Right ventricle myocardium inferior (tissue), 1 donor: ENCODE results near the gene ODAD4. TPM values are rescaled to one million over a fixed set of nuclear protein-coding genes. Genes with fewer than 3 reads are reported as not detected.

ENCODE experiments used
- ATAC-seq: fragments of 200-7000 bp; cut with Tn5 transposase; one replicate; pipeline ENCODE4 v1.9.1; 2020; ENCODE audit warnings: mild to moderate bottlenecking, moderate library complexity
- DNase-seq: peaks from one replicate; pipeline ENCODE4 v3.0.0; 2021; ENCODE audit errors: missing footprints
- intact Hi-C: fragments of 100-400 bp; cut with DNase I; formaldehyde crosslinking; loops from one replicate; pipeline ENCODE4 v1.11.0; 2022
- long read RNA-seq: library from polyadenylated mRNA; unstranded; transcript quantifications from one replicate; pipeline ENCODE4 v2.0.0, GENCODE V29; 2021
- total RNA-seq: library from RNA; stranded (reverse); fragmentation: NEBNext Ultra II Directional; extraction: Animal tissue kit (Norgen Biotek cat#: 25700); gene quantifications from one replicate; pipeline ENCODE4 v1.2.1, GENCODE V29; 2021
- donor health status: DM: no; HTN: yes; CAD: no; lungs with severe emphysema.

ODAD4 gene, protein sequence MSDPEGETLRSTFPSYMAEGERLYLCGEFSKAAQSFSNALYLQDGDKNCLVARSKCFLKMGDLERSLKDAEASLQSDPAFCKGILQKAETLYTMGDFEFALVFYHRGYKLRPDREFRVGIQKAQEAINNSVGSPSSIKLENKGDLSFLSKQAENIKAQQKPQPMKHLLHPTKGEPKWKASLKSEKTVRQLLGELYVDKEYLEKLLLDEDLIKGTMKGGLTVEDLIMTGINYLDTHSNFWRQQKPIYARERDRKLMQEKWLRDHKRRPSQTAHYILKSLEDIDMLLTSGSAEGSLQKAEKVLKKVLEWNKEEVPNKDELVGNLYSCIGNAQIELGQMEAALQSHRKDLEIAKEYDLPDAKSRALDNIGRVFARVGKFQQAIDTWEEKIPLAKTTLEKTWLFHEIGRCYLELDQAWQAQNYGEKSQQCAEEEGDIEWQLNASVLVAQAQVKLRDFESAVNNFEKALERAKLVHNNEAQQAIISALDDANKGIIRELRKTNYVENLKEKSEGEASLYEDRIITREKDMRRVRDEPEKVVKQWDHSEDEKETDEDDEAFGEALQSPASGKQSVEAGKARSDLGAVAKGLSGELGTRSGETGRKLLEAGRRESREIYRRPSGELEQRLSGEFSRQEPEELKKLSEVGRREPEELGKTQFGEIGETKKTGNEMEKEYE
- 0.76 TPM for total RNA-seq
- long read RNA-seq, result 0 reads

DNA sequence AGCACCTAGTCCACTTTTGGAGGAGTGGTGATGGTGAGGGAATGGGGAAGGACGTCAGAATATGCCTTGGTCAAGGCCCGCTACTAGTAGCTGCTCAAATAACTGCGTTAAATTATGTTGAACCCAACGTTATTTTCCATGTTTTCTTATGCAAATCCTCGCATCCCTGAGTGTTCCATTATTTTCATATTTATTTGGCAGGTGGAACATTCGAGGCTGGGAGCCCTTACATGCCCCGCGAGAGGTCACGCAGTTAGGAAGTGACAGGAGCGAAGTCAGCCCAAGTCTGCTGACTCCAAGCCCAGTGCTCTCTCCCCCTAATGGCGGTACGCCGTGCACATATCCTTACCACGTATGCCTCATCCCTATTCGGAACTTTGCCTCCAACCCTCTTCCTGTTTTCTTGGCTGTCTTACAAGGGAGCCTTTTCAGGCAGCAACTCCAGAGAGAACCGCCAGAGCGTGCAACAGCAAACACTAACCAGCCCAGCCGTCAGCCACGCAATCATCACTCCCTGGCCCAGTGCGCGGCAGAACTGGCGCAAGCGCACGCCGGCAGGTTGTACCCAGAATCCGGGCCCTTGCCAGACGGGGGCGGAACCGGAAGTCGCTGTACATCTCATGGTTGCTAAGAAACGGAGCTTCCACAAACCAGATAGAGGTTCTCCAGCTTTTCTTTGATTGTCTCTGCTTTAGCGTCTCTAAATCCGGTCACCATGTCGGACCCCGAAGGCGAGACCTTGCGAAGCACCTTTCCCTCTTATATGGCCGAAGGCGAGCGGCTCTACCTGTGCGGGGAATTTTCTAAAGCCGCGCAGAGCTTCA, at the start of gene ODAD4:
TSS of gene ODAD4 (plus strand) at position 609 of the 824 bp plus-strand sequence. CDS start at position 716, 107 bp downstream.
- intact Hi-C loops, result no loop called here

DNA sequence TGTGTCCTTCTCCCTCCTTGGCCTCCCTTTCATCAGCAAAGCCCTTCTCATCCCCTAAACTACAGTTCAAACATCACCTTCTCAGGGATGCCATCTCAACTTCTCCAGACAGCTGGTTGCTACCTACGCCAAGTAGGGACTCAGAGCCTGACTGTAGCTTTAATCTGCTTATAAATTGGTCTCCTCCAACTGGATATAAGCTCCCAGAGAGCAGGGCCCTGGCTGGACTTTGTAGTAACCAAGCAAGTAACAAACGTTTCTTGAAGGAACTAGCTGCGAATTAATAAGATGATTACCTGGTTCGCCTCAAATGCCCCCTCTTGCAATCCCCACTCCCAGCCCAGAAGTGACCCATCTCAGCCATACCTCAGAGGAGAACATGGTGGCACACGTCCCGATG, 47.7 kb upstream of the ODAD4 start:
- no peak for ATAC-seq
- no peak for DNase-seq
- intact Hi-C loops, result no loop called here

More for the DNA sequence above, at the start of gene ODAD4:
- peak; percentile 99 for ATAC-seq
- peak; percentile 99 for DNase-seq

DNA sequence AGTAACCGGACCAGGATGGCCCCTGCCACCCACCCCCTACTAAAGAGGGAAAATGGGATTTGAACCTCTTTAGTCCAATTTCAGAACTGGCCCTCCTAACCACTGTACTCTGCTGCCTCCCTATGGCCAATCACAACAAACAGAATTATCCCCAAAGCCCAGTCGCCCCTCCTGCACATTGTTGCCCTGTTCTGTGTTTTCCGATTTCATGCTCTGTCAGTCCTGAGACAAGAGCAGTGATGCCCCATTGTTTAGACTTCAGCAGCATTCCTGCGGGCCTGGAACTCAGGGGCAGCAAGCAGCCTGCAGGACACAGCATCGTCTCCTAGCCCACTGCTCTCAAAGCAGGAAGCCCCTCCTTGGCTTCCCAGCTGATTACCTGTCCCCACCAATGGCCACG, 44.7 kb upstream of the ODAD4 start:
- no peak for ATAC-seq
- DNase-seq, result no peak
- intact Hi-C loops, result loop anchor here (5.0 kb wide), 1 partner anchor 148 kb away; no protein-coding TSS in a partner anchor

DNA sequence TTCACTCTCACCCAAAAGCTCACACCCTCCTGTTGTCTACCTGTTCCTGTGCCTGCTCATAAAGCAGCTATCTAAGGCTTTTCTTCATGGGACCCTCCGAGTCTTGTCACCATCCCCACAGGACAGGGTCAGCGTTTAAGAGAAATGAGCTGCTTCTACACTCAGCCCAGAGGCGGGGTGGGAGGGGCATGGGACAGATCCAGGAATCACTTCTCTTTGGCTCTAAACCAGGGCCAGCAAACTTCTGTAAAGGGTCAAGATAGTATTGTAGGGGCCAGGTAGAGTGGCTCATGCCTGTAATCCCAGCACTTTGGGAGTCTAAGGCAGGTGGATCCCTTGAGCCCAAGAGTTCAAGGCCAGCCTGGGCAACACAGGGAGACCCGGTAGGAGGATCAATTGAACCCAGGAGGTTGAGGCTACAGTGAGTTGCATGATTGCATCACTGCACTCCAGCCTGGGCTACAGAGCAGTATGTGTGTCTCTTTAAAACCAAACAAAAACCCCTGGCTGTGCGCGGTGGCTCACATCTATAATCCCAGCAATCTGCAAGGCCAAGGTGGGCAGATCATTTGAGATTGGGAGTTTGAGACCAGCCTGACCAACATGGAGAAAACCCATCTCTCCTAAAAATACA, 42.0 kb upstream of the ODAD4 start:
- intact Hi-C loops, result loop anchor here (5.0 kb wide), 1 partner anchor 151 kb away; no protein-coding TSS in a partner anchor
- ATAC-seq (no peak), DNase-seq (no peak)

DNA sequence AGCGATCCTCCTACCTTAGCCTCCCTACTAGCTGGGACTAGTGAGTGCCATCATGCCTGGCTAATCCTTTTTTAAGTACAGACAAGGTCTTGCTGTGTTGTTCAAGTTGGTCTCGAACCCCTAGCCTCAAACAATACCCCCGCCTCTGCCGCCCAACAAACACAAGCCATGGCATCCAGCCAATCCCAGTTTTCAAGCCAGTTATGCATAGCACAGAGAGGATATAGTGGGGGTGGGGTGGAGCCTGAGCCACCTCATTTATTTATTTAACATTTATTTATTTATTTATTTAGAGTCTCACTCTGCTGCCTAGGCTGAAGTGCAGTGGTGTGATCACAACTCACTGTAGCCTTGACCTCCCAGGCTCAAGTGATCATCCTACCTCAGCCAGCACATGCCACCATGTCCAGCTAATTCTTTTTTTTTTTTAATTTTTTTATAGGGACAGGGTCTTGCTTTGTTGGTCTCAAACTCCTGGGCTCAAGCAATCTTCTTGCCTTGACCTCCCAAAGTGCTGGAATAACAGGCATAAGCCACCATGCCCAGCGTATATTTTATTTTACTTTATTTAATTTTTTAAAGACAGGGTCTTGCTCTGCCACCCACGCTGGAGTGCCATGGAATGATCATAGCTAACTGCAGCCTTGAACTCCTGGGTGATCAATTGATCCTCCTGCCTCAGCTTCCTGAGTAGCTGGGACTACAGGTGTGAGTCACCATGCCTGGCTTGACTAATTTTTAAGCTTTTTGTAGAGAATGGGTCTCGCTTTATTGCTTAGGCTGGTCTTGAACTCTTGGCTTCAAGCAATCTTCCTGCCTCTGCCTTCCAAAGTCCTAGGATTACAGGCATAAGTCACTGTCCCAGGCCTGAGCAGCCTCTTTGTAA, 39.0 kb upstream of the ODAD4 start:
- ATAC-seq, result no peak
- intact Hi-C loops, result no loop called here
- DNase-seq, result no peak

DNA sequence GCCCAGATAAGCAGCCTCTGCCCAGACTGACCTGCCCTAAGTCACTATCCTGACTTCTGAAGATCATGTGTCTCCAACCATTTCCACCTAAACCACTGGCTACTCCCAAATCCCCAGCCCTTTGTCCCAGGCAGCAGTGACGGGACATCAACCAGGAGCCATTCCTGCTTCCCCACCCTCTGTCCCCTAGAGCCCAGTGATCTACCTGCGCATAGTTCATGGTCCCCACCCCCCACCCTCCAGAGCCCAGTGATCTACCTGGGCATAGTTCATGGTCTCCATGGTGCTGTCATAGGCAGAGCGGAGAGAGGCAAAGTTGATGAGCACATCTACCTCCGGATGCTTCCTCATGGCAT, 38.4 kb upstream of the ODAD4 start:
- ATAC-seq (no peak), DNase-seq (no peak)
- intact Hi-C loops, result no loop called here

DNA sequence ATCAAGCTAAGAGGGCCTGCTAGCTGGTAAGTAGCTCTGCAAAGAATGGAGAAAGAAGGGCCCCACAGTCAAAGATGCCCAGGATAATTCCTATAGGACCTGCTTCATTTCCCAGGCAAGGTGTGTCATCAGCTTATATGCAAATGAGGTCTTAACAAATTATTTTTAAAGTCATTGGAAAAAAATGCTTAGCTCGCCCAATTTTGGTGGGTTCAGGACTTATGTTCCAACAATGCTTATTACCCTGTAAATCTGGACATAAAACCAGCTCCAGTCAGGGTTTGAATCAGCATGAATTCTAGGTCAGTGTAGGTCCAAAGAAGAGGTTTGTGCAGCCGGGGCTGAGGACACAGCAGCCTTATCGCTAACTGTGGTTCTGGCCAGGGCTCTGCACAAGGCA, 37.0 kb upstream of the ODAD4 start:
- ATAC-seq (no peak), DNase-seq (no peak)
- intact Hi-C loops, result no loop called here

DNA sequence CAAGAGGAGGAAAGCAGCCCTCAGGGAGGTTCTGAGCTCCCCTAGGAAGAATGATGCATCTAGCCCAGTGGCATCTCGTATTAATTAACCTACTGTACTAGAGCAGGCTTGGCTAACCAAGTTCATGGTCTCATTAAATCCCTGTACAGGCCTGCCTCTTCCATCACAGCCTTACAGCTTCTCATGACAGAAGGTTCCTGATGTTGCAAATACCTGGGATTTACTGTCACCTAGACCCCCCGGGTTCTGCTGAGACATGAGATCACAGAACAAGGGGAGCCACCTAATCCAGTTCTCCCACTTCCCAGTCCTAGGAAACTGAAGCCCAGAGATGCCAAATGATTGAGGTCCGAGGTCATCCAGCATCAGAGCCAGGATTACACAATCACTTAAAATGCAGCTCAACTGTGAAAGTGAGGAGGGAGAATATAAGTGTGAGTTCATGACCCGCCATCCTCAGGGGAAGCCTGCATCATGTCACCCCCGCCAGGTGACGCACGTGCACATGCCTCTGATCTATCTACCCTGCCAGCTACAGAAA, 35.6 kb upstream of the ODAD4 start:
- DNase-seq (no peak), ATAC-seq (peak; percentile 73)
- intact Hi-C loops, result no loop called here

DNA sequence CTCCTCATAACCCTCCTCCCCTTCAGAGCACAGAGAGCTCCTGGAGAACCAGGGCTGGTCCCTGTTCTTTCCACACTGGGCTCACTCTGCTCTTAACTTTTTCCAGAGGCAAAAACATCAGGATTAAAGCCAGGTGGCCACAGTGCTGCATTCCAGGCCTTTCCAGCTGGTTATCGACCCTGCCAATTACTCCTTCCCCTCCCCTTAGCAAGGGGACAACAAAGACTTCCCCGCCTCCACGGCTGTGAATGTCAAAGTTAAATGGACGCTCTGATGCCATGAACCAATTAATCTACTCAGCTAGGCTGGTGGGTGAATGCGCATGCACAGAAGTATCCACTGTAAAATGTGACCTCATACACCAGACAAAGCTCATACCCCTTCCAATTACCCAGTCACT, 34.8 kb upstream of the ODAD4 start:
- intact Hi-C loops, result no loop called here
- ATAC-seq (peak; percentile 76), DNase-seq (no peak)

DNA sequence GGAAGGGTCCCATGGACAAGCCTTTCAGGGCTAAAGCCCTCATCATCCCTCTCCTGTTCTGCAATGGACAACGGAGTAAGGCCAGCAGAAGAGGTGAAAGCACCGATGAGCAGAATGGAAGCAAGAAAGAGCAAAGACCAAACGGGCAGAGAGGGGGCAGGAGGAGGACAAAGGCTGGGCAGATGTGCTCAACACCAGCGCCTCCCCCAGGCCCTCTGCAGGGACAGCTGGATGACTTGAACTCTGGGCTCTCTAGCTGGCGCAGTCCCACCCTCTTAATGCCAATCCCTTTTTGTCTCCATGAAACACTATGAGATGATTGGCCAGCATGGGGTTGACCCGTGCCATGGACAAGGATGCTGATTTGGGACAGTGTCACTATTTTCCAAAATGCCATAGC, 33.7 kb upstream of the ODAD4 start:
- no peak for ATAC-seq

DNA sequence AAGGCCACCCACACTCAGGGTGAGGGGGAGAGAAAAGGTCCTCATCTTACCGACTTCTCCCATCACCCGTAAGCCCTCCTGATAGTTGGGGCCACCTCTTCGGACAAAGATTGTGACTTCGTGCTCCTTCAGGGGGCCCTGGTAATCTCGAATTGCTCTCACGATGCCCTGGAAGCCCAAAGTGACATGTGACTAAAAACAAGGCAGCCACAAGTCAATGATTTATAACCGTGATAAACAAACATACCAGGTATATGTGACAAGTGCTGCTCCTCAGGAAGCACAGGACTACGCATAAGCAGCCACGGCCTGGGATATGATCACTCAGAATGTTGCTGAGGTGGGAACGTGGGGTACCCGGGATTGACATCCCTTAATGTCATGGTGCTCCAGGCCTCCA, 28.8 kb upstream of the ODAD4 start:
- ATAC-seq, result no peak
- DNase-seq, result no peak
- intact Hi-C loops, result no loop called here

More for the DNA sequence above, 33.7 kb upstream of the ODAD4 start:
- intact Hi-C loops, result no loop called here
- DNase-seq, result no peak

DNA sequence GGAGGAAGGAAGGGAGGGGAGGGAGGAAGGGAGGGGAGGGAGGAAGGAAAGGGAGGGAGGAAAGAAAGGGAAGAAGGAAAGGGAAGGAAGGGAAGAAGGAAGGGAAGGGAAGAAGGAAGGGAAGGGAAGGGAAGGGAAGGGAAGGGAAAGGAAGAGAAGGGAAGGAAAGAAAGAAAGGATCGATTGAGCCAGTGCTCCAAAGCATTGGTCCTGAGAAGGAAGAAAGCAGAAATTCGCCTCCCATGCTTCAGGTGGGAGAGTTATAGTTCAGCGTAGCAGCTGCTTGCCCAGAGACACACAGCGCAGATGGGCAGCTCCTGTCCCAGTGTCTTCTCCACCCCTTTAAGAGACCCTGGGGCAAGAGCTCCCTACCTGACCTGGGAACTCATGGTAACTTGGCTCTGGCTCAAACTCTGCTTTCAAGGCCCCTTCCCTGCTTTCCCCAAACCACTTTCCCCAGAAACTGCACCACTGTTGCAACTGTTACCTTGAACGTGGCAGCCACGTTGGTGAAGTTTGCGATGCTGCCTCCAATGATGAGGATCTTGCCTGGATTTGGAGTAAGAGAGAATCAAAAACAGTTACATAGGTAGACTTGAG, 26.1 kb upstream of the ODAD4 start:
- ATAC-seq, result no peak
- intact Hi-C loops, result no loop called here
- no peak for DNase-seq

DNA sequence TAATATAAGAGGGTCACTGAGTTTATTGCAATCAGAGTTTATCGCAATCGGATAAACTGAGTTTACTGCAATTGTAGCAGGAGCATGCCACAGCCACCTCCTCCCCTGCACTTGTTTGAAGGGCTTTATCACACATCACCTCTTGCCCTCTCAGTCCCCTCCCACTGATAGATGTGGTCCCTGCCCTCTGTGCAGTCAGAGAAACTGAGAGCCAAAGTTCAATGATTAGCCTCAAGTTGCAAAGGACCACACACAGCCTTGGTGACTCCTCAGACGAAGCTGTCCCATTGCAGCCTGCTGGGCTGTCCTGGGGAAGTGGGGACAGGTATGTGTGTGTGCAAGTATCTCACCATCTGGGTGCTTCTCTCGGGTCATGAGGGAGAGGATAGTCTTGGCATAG, 25.2 kb upstream of the ODAD4 start:
- DNase-seq, result no peak
- intact Hi-C loops, result no loop called here

DNA sequence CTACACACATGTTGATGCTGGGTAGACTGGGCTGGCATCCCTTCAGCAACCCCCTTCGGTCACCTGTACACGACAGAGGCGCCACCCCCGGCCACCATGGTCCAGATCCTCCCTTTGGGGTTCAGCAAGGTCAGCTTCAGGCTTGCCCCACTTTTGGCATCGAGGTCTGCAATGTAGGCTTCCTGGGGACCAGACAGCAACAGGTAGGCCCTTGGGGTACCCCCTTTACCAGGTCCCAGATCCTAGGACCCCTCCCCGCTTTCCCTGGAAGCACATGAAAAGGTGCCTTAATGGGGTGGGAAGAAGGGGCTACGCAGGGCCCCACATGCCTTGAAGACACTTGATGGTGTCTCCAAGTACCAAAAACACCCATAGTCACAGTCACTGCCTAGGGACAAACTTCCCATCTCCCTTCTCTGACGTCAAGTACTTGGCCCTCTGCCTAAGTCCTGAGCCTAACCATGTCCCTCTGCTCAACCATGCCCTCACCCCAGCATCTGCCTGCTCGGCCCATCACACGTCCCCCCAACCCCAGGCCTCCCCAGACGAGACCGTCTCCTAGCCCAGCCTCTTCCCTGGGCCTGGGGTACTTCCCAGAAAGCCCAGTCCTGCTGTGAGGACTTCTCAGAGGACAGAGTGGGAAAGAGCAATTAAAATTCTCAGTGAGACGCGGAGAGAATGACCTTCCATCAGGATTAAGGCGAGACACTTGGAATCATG, 23.8 kb upstream of the ODAD4 start:
- ATAC-seq (no peak), DNase-seq (no peak)
- intact Hi-C loops, result no loop called here

More for the DNA sequence above, 25.2 kb upstream of the ODAD4 start:
- ATAC-seq, result no peak

DNA sequence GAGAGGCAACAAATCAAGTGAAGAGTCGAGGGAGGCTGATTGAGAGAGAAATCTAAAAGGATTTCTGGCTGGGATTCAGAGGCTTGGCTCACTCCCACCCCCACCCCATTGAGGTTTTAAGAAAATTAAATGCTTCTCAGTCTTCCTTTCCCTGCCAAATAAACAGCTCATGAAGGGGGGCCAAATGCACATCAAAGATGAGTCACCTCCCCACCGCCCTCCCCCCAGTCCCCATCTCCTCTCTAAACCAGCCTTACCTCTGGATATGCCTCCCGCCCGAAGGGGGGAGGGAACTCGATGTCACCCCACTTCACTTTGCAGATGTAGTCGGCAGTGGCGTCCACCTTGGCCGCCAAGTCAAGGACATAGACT, 23.2 kb upstream of the ODAD4 start:
- ATAC-seq, result no peak
- intact Hi-C loops, result no loop called here
- DNase-seq, result no peak

DNA sequence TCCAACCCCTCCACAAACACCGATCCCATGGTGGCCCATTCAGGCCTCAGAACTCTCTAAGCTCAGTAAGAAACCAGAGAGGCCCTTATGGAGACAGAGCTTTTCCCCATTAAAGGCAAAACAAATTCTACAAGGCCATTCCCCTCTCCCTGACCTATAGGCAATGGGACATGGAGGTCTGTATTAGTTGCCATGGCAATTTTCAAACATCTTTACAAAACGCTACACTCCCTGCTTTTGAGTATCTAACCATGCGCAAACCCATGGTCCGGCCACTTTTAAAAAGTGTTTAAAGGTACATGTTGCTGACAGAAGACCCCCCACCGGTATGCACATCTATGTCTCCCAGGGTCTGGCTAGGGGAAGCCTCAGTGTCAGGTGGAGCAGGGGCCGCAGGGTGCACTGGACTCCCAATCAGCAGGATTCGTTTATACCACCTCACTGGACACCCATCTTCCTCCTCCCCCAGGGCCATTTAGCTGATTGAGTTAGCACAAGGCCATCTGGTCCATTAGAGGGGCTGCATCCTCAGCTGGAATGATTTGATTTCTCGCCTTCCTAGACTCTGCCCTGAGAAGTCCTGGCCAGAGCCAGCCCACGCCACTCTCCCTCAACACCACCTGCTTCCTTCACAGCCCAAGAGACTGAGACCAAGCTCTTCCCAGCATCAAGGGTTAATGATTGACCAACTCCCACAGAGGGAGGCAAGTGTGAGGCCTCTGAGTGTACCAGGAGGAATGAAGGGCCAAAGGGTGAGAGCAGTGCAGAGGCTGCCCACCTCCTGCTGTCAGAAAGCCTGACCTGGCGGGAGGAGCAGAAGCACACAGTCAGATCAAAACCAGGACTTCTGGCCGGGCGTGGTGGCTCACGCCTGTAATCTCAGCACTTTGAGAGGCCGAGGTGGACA, 22.5 kb upstream of the ODAD4 start:
- intact Hi-C loops, result no loop called here
- DNase-seq (no peak), ATAC-seq (no peak)
